Parathyroid adenoma (tissue), 2 donors: ENCODE data around the gene TRNT1.

Source experiments
- H2AFZ ChIP-seq: fragments of 300-600 bp; sonication (generic); one replicate; pipeline ENCODE4 v1.7.0; 2017; ENCODE audit warnings: antibody characterized with exemption, mild to moderate bottlenecking
- H3K27ac ChIP-seq: fragments of 300-600 bp; sonication (generic); one replicate; pipeline ENCODE4 v1.7.0; 2017
- H3K27me3 ChIP-seq: fragments of 300-600 bp; sonication (generic); one replicate; pipeline ENCODE4 v1.7.0; 2017; ENCODE audit warnings: low read length; ENCODE audit not compliant: control insufficient read depth, insufficient read depth
- H3K36me3 ChIP-seq: fragments of 300-600 bp; sonication (generic); one replicate; pipeline ENCODE4 v1.7.0; 2017; ENCODE audit warnings: low read length; ENCODE audit not compliant: control insufficient read depth, insufficient read depth
- H3K4me1 ChIP-seq: fragments of 300-600 bp; sonication (generic); one replicate; pipeline ENCODE4 v1.7.0; 2017; ENCODE audit warnings: control low read depth
- H3K4me2 ChIP-seq: fragments of 300-600 bp; sonication (generic); one replicate; pipeline ENCODE4 v1.7.0; 2017; ENCODE audit warnings: low read length
- H3K4me3 ChIP-seq: fragments of 300-600 bp; sonication (generic); one replicate; pipeline ENCODE4 v1.7.0; 2017; ENCODE audit warnings: low read depth, low read length
- H3K79me2 ChIP-seq: fragments of 300-600 bp; sonication (generic); one replicate; pipeline ENCODE4 v1.7.0; 2017; ENCODE audit warnings: control low read depth
- H3K9ac ChIP-seq: fragments of 300-600 bp; sonication (generic); one replicate; pipeline ENCODE4 v1.7.0; 2017; ENCODE audit warnings: mild to moderate bottlenecking
- H3K9me3 ChIP-seq: fragments of 300-600 bp; sonication (generic); one replicate; pipeline ENCODE4 v1.7.0; 2017; ENCODE audit warnings: low read length; ENCODE audit not compliant: control insufficient read depth
- CTCF ChIP-seq: fragments of 300-600 bp; sonication (generic); IDR thresholded peaks from one replicate; pipeline ENCODE4 v1.7.0; 2017; ENCODE audit warnings: antibody characterized with exemption, mild to moderate bottlenecking
- donor health status: primary hyperparathyroidism.

Gene TRNT1

GRCh38 chr3:3127432-3128010 lies 781 bp downstream of the TRNT1 start:
- H3K4me3 ChIP-seq = peak overlapping the region; percentile 98

GRCh38 chr3:3129579-3129978 lies 2.8 kb downstream of the TRNT1 start:
- Histone ChIP-seq H3K27ac (no peak overlapping the region), H3K9ac (no peak overlapping the region), H3K27me3 (no peaks in the 10 kb centered on the region), H3K36me3 (no peaks in the 10 kb centered on the region), H3K9me3 (no peaks in the 10 kb centered on the region), H3K79me2 (peaks cover 3% of the 10 kb centered on the region), H2AFZ (no peak overlapping the region), H3K4me3 (no peak overlapping the region), H3K4me1 (no peaks in the 10 kb centered on the region), H3K4me2 (no peak overlapping the region)
- no peak for TF ChIP-seq CTCF

More at GRCh38 chr3:3127432-3128010, 781 bp downstream of the TRNT1 start:
- H3K4me2 ChIP-seq = peak overlapping the region; percentile 85
- H2AFZ ChIP-seq = peak overlapping the region; percentile 97
- H3K4me1 ChIP-seq = no peaks in the 10 kb centered on the region
- H3K9ac ChIP-seq = no peak overlapping the region
- no peaks in the 10 kb centered on the region for H3K36me3 ChIP-seq
- peak overlapping the region; percentile 89 for H3K27ac ChIP-seq
- no peaks in the 10 kb centered on the region for H3K27me3 ChIP-seq
- H3K79me2 ChIP-seq = peaks cover 3% of the 10 kb centered on the region
- no peak for TF ChIP-seq CTCF
- no peaks in the 10 kb centered on the region for H3K9me3 ChIP-seq

- no peaks in the 10 kb centered on the region for H3K79me2 ChIP-seq
- no peak overlapping the region for H3K27ac ChIP-seq
- TF ChIP-seq CTCF = no peak
- H3K36me3 ChIP-seq = no peaks in the 10 kb centered on the region
- no peak overlapping the region for H3K9ac ChIP-seq
- no peak overlapping the region for H3K4me2 ChIP-seq
- H3K4me1 ChIP-seq = no peaks in the 10 kb centered on the region
- H3K9me3 ChIP-seq = no peaks in the 10 kb centered on the region
- H2AFZ ChIP-seq = no peak overlapping the region
- H3K4me3 ChIP-seq = no peak overlapping the region
- no peaks in the 10 kb centered on the region for H3K27me3 ChIP-seq
Observed at GRCh38 chr3:3133500-3133899, 6.8 kb downstream of the TRNT1 start.

- Histone ChIP-seq H3K9me3 (no peaks in the 10 kb centered on the region), H3K4me3 (no peak overlapping the region), H3K36me3 (no peaks in the 10 kb centered on the region), H2AFZ (no peak overlapping the region), H3K79me2 (no peaks in the 10 kb centered on the region), H3K9ac (no peak overlapping the region), H3K4me2 (no peak overlapping the region), H3K27me3 (no peaks in the 10 kb centered on the region), H3K27ac (no peak overlapping the region), H3K4me1 (no peaks in the 10 kb centered on the region)
- no peak for TF ChIP-seq CTCF
Observed at GRCh38 chr3:3134750-3135448, 8.2 kb downstream of the TRNT1 start.

- Histone ChIP-seq H3K36me3 (no peaks in the 10 kb centered on the region), H2AFZ (no peak overlapping the region), H3K27me3 (no peaks in the 10 kb centered on the region), H3K27ac (no peak overlapping the region), H3K4me3 (no peak overlapping the region), H3K4me1 (peaks cover 3% of the 10 kb centered on the region), H3K9ac (no peak overlapping the region), H3K4me2 (no peak overlapping the region), H3K79me2 (no peaks in the 10 kb centered on the region), H3K9me3 (no peaks in the 10 kb centered on the region)
- TF ChIP-seq CTCF = no peak
Observed at GRCh38 chr3:3137526-3137925, 10.8 kb downstream of the TRNT1 start.
